ENCODE measurements around the gene TICAM2. TPM values are rescaled to one million over a fixed set of nuclear protein-coding genes. Genes with fewer than 3 reads are reported as not detected.

The TICAM2 gene
- total RNA-seq, 1 experiment from 2014 or later = 1.0 TPM

GRCh38 chr5:115616892-115617291 is 14.6 kb upstream of the TICAM2 start (continued):
- TF ChIP-seq, protein P1, sequence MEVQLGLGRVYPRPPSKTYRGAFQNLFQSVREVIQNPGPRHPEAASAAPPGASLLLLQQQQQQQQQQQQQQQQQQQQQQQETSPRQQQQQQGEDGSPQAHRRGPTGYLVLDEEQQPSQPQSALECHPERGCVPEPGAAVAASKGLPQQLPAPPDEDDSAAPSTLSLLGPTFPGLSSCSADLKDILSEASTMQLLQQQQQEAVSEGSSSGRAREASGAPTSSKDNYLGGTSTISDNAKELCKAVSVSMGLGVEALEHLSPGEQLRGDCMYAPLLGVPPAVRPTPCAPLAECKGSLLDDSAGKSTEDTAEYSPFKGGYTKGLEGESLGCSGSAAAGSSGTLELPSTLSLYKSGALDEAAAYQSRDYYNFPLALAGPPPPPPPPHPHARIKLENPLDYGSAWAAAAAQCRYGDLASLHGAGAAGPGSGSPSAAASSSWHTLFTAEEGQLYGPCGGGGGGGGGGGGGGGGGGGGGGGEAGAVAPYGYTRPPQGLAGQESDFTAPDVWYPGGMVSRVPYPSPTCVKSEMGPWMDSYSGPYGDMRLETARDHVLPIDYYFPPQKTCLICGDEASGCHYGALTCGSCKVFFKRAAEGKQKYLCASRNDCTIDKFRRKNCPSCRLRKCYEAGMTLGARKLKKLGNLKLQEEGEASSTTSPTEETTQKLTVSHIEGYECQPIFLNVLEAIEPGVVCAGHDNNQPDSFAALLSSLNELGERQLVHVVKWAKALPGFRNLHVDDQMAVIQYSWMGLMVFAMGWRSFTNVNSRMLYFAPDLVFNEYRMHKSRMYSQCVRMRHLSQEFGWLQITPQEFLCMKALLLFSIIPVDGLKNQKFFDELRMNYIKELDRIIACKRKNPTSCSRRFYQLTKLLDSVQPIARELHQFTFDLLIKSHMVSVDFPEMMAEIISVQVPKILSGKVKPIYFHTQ (CRISPR knock-in tag; IDR thresholded peaks at IDR 0.05) = no peak
- TF ChIP-seq IRF2 (CRISPR knock-in tag; IDR thresholded peaks at IDR 0.05; ENCODE audit: borderline replicate concordance, low read depth) (no peak), ZBTB43 (CRISPR knock-in tag; IDR thresholded peaks at IDR 0.05) (no peak), ZNF423 (CRISPR knock-in tag; IDR thresholded peaks at IDR 0.05) (no peak), HMGA2 (CRISPR knock-in tag; IDR thresholded peaks at IDR 0.05) (no peak), PRRX2 (CRISPR knock-in tag; IDR thresholded peaks at IDR 0.05) (no peak), HMGXB4 (CRISPR knock-in tag; IDR thresholded peaks at IDR 0.05) (no peak), FOXP1 (CRISPR knock-in tag; IDR thresholded peaks at IDR 0.05; ENCODE audit: borderline replicate concordance) (no peak), ZNF317 (CRISPR knock-in tag; IDR thresholded peaks at IDR 0.05; ENCODE audit: borderline replicate concordance, low read depth) (no peak), NFATC4 (CRISPR knock-in tag; IDR thresholded peaks at IDR 0.05) (no peak)
- TF ChIP-seq, protein P2, sequence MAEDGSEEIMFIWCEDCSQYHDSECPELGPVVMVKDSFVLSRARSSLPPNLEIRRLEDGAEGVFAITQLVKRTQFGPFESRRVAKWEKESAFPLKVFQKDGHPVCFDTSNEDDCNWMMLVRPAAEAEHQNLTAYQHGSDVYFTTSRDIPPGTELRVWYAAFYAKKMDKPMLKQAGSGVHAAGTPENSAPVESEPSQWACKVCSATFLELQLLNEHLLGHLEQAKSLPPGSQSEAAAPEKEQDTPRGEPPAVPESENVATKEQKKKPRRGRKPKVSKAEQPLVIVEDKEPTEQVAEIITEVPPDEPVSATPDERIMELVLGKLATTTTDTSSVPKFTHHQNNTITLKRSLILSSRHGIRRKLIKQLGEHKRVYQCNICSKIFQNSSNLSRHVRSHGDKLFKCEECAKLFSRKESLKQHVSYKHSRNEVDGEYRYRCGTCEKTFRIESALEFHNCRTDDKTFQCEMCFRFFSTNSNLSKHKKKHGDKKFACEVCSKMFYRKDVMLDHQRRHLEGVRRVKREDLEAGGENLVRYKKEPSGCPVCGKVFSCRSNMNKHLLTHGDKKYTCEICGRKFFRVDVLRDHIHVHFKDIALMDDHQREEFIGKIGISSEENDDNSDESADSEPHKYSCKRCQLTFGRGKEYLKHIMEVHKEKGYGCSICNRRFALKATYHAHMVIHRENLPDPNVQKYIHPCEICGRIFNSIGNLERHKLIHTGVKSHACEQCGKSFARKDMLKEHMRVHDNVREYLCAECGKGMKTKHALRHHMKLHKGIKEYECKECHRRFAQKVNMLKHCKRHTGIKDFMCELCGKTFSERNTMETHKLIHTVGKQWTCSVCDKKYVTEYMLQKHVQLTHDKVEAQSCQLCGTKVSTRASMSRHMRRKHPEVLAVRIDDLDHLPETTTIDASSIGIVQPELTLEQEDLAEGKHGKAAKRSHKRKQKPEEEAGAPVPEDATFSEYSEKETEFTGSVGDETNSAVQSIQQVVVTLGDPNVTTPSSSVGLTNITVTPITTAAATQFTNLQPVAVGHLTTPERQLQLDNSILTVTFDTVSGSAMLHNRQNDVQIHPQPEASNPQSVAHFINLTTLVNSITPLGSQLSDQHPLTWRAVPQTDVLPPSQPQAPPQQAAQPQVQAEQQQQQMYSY (CRISPR knock-in tag; IDR thresholded peaks at IDR 0.05) = no peak
- TF ChIP-seq, protein P3, sequence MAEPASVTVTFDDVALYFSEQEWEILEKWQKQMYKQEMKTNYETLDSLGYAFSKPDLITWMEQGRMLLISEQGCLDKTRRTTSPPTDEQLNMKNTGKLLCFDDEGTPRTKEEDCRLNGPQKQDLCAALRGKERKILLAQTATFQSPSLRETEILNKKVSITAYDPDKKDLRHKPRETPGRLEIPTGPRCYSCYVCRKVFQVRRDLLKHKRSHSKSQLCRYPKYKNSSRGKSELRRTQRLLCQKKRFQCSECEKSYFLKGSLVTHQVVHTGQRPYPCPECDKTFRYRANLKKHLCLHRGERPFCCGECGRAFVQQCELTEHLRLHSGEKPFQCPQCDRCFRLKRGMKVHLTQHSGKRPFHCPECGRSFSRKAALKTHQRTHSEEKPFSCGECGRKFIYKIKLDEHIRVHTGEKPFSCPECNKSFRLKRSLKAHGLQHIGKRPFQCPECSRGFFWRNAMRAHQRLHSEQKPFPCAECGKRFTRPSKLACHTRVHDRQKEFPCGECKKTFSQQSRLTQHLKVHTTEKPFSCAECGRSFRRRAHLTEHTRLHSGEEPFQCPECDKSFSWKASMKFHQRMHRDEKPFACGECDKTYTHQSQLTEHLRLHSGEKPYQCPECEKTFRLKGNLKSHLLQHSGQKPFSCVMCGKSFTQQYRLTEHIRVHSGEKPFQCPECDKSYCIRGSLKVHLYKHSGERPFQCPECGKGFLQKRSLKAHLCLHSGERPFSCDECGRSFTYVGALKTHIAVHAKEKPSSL (CRISPR knock-in tag; conservative IDR thresholded peaks at IDR 0.05) = no peak

- no peaks in the 10 kb centered on the region for H3K27me3 Mint-ChIP-seq (ENCODE audit: low read depth)
- ChIA-PET CTCF (interaction anchor here (1.3 kb wide), 1 partner anchor 169 kb away, joined by 3 read pairs; no protein-coding TSS in a partner anchor), POLR2A (no interaction called here)
- peaks cover 51% of the 10 kb centered on the region for H3K36me3 Mint-ChIP-seq
- DNase-seq (ENCODE audit: low spot score) (no peak), ATAC-seq (no peak)
- no peak overlapping the region for H3K4me3 Mint-ChIP-seq
- peak overlapping the region; percentile 8; the same call in 1 of the 2 replicates for H3K27ac Mint-ChIP-seq
- H3K4me1 Mint-ChIP-seq = no peaks in the 10 kb centered on the region; the same call in 1 of the 2 replicates
- H3K9me3 Mint-ChIP-seq = no peaks in the 10 kb centered on the region
- TF ChIP-seq E2F1 (CRISPR knock-in tag; IDR thresholded peaks at IDR 0.05) = no peak
- no peak for TF ChIP-seq PREB (CRISPR knock-in tag; IDR thresholded peaks at IDR 0.05; ENCODE audit: borderline replicate concordance)
- TF ChIP-seq CREM (CRISPR knock-in tag; IDR thresholded peaks at IDR 0.05) = no peak
- no peak for TF ChIP-seq ATF6 (CRISPR knock-in tag; IDR thresholded peaks at IDR 0.05)
These were observed 14.2 kb upstream of the TICAM2 start for GRCh38 chr5:115616472-115616871.
